ENCODE measurements around the gene ASIC3. TPM values are rescaled to one million over a fixed set of nuclear protein-coding genes. Genes with fewer than 3 reads are reported as not detected.

Gene ASIC3
- total and polyA plus RNA-seq, 9 donors, result 1.0 to 9.4 (median 3.8) TPM

GRCh38 chr7:151080522-151081169 lies 32.3 kb downstream of the ASIC3 start, which contains the start of gene FASTK:
Gene FASTK (minus strand): TSS chr7:151080809. CDS start chr7:151080766, 43 bp downstream.
- WGBS, 3 donors, result 1% methylated on average over 61 to 66 of the region's 66 CpGs
- no peaks in the 10 kb centered on the region for H3K9me3 ChIP-seq
- peak within 1 kb of the TSS; percentile 85 to 88 for H3K27ac ChIP-seq
- H3K4me3 ChIP-seq, result peak within 1 kb of the TSS; percentile 78
- peak; percentile 88 to 92 (median 90) for DNase-seq
- TF ChIP-seq EP300 (IDR thresholded peaks at IDR 0.05), result no peak
- peak; percentile 44 for TF ChIP-seq POLR2A (IDR thresholded peaks at IDR 0.05)
- peak in 1 of 3 donors; percentile 10 for TF ChIP-seq CTCF (IDR thresholded peaks at IDR 0.05)
- intact Hi-C loops (cut with DNase I), result no loop called here
- H3K36me3 ChIP-seq, result no peaks in the 10 kb centered on the region
- peaks cover 28% of the 10 kb centered on the region for H3K4me1 ChIP-seq (ENCODE audit: insufficient read depth)
- H3K27me3 ChIP-seq, result no peaks in the 10 kb centered on the region

- DNase-seq, result peak in 4 of 5 donors; percentile 37 to 69 (median 59)
- Histone ChIP-seq H3K36me3 (no peaks in the 10 kb centered on the region), H3K27ac (peak overlapping the region; percentile 85 to 88), H3K4me1 (ENCODE audit: insufficient read depth) (peaks cover 28% of the 10 kb centered on the region), H3K9me3 (no peaks in the 10 kb centered on the region), H3K4me3 (peak overlapping the region; percentile 78), H3K27me3 (no peaks in the 10 kb centered on the region)
- TF ChIP-seq POLR2A (IDR thresholded peaks at IDR 0.05) (no peak), CTCF (IDR thresholded peaks at IDR 0.05) (no peak), EP300 (IDR thresholded peaks at IDR 0.05) (no peak)
- intact Hi-C loops (cut with DNase I), result loop anchor here in 1 of 4 donors (2.0 kb wide), 1 partner anchor 21 kb away; no protein-coding TSS in a partner anchor
- 17 to 21% (median 20%) methylated on average over 53 to 64 of the region's 64 CpGs for WGBS, 3 donors
Observed at GRCh38 chr7:151081170-151082101, 33.1 kb downstream of the ASIC3 start.

GRCh38 chr7:151082141-151083070 lies 34.1 kb downstream of the ASIC3 start:
- H3K9me3 ChIP-seq, result no peaks in the 10 kb centered on the region
- intact Hi-C loops (cut with DNase I), result loop anchor here in 1 of 4 donors (2.0 kb wide), 1 partner anchor 22 kb away; no protein-coding TSS in a partner anchor
- H3K4me3 ChIP-seq, result peak overlapping the region; percentile 63
- TF ChIP-seq CTCF (IDR thresholded peaks at IDR 0.05) (no peak), EP300 (IDR thresholded peaks at IDR 0.05) (no peak), POLR2A (IDR thresholded peaks at IDR 0.05) (no peak)
- DNase-seq, result peak in 4 of 5 donors; percentile 30 to 58 (median 57)
- H3K27ac ChIP-seq, result peak overlapping the region; percentile 63 to 85
- H3K36me3 ChIP-seq, result no peaks in the 10 kb centered on the region
- 48 to 57% (median 51%) methylated on average over 42 of the region's 42 CpGs for WGBS, 3 donors
- no peaks in the 10 kb centered on the region for H3K27me3 ChIP-seq
- peaks cover 28% of the 10 kb centered on the region for H3K4me1 ChIP-seq (ENCODE audit: insufficient read depth)
